Activated T-helper 2 cell treated with anti-CD3 and anti-CD28 coated beads, Interferon-gamma antibody, Interleukin-2, Interleukin-4, amounts not matched to agents 10 μg/mL and 5 μg/mL and 100 μg/mL, durations not matched to agents 14 hours and 24 hours and 36 hours (primary cell): ENCODE data around the gene KDM8. TPM values are rescaled to one million over a fixed set of nuclear protein-coding genes. Genes with fewer than 3 reads are reported as not detected.
A peak's percentile ranks its signal among the peaks of the same experiment; 100 is the strongest.

ENCODE experiments used
- DNase-seq: peaks from one replicate; pipeline ENCODE4 v3.0.0; 2021; ENCODE audit warnings: low spot score
- H3K27ac Mint-ChIP-seq: one replicate; pipeline ENCODE4 v1.8.0; 2021; ENCODE audit warnings: mixed read lengths
- H3K27me3 Mint-ChIP-seq: one replicate; pipeline ENCODE4 v1.8.0; 2021; ENCODE audit warnings: low read depth, mixed read lengths
- H3K36me3 Mint-ChIP-seq: one replicate; pipeline ENCODE4 v1.8.0; 2021; ENCODE audit warnings: low read depth, mixed read lengths
- H3K4me1 Mint-ChIP-seq: one replicate; pipeline ENCODE4 v1.8.0; 2021; ENCODE audit warnings: low read depth, mixed read lengths
- H3K4me3 Mint-ChIP-seq: one replicate; pipeline ENCODE4 v1.8.0; 2021; ENCODE audit warnings: low read depth, mild to moderate bottlenecking, moderate library complexity, mixed read lengths
- H3K9me3 Mint-ChIP-seq: one replicate; pipeline ENCODE4 v1.8.0; 2021; ENCODE audit warnings: mixed read lengths
- intact Hi-C: fragments of 100-400 bp; cut with micrococcal nuclease; formaldehyde crosslinking; loops from one replicate; pipeline ENCODE4 v1.15.1; 2023
- total RNA-seq: library from RNA; stranded (reverse); gene quantifications from 2 replicates; pipeline ENCODE4 v1.2.3, GENCODE V29; 2022

KDM8 gene
- total RNA-seq, 1 donor from 2014 or later: 17.3 TPM

DNA sequence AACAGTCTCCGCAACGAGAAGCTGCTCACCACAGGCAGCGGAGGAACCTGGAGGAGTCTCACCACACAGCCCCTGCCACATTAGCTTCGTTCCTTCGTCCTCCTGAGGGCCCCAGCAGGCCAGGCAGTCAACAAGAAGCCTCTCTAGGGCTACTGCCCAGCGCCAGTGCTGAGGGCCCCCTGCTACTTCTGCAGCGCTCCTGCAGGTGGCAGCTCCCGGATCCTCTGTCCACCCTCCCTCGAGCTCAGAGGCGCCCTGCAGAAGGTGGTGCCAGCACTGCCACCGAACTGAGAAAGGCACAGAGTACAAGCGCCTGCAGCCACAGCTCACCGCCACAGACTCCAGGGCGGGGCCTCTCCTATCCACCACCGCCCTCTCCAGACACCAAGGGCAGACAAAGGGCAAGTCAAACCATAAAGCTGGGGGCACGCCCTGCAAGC is 27.3 kb downstream of the KDM8 start:
- Mint-ChIP-seq H3K27me3 (no peaks in the 10 kb centered on the region), H3K9me3 (no peaks in the 10 kb centered on the region), H3K4me3 (peak overlapping the region; percentile 80), H3K36me3 (peaks cover 83% of the 10 kb centered on the region), H3K27ac (peak overlapping the region; percentile 97), H3K4me1 (peaks cover 69% of the 10 kb centered on the region)
- peak; percentile 73 for DNase-seq
- intact Hi-C loops: loop anchor here (10.0 kb wide), 1 partner anchor 636 kb away; no protein-coding TSS in a partner anchor

DNA sequence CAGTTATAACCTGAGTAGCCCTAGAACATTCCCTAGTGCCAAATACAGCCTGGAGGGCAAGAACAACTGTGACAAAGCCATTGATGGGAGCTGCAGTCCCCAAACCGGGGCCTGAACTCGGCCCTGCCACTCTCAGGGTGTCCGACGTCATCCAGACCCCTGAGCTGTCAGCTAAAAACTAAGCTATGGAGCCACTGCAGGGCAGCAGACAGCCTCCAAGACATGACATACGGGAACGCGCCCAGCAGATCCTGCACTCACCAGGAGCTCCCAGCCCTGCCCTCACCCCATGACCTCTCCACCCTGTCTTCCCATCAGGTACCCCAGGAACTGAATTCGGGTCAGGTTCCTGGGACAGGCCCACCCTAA is 28.4 kb downstream of the KDM8 start:
- peak overlapping the region; percentile 97 for H3K27ac Mint-ChIP-seq
- no peaks in the 10 kb centered on the region for H3K9me3 Mint-ChIP-seq
- peaks cover 67% of the 10 kb centered on the region for H3K4me1 Mint-ChIP-seq
- H3K27me3 Mint-ChIP-seq: no peaks in the 10 kb centered on the region
- DNase-seq: no peak
- intact Hi-C loops: loop anchor here (2.0 to 10.0 kb wide), 2 partner anchors 53 to 637 kb away; no protein-coding TSS in a partner anchor
- peak overlapping the region; percentile 80 for H3K4me3 Mint-ChIP-seq
- H3K36me3 Mint-ChIP-seq: peaks cover 78% of the 10 kb centered on the region

DNA sequence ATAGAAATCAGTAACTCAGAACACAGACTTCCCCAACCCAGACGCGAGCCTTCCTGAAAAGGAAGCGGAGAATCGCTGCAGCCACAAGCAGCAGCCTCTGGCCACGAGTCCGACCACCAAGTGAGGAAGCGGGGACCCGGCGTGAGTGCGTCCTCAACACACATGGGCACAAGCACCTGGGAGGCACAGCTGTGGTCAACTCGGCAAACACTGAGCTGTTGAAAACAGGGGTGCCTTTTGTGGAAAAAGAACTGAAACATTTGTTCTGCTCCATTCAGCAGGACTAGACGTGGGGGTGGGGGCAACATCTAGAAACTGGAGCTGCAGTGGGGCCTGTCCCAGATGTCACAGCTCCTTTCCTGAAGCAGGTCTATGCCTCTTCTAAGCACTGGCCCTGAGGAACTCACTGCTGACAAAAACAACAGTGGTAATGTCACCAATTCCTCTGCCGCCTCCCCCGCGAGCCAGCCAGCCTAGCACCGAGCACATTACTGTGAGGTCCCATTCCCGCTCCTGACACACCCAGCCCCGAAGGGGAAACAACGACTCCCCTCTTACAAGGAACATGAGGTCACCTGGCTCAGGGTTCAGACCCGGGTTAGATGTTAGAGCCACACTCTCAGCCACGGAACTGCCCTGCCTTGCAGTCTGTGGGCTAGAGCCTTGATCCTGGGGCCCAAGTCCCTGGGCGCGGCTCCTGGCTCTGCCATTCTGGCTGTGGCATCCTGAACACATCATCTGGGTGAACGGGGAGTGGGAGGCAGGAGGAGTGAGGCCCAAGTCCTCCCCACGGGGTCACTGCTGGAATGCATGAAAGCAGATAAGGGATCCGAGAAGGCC is 29.0 kb downstream of the KDM8 start:
- intact Hi-C loops: loop anchor here (2.0 to 10.0 kb wide), 2 partner anchors 53 to 637 kb away; no protein-coding TSS in a partner anchor
- H3K36me3 Mint-ChIP-seq: peaks cover 75% of the 10 kb centered on the region
- no peak for DNase-seq
- H3K9me3 Mint-ChIP-seq: no peaks in the 10 kb centered on the region
- H3K4me3 Mint-ChIP-seq: peak overlapping the region; percentile 80
- H3K4me1 Mint-ChIP-seq: peaks cover 66% of the 10 kb centered on the region
- peak overlapping the region; percentile 97 for H3K27ac Mint-ChIP-seq
- no peaks in the 10 kb centered on the region for H3K27me3 Mint-ChIP-seq

DNA sequence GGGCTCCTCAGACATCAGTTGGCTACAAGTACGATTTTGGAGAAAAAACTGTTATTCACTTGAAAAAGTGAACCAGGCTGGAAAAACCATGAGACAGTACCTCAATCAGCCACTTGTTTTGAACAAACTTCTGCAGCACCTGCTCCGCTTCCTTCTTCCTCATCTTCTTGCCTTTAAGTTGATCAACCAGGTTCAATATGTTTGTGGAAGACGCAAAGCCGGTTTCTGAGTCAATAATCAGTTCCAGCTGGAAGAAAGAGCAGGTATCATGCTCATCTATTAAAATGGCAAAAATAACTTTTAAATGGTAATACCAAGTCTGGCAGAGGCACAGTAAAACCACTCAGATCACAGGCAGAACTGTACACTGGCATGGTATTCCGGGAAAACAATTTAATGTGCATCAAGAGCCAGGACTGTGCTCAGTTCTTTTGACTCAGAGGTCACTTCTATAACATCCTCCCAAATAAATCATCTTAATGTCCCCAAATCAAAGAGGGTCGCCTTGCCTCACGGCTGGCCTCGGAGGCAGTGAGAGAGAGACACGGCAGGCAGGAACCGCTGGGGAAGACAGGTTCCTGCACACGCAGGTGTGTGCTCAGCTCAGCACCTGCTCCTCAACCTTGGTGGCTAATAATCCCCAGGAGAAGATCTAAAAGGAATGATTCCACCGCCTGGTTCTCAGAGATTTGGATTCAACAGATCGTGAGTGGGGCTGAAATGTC is 29.7 kb downstream of the KDM8 start:
- peak overlapping the region; percentile 97 for H3K27ac Mint-ChIP-seq
- H3K27me3 Mint-ChIP-seq: no peaks in the 10 kb centered on the region
- H3K4me3 Mint-ChIP-seq: peak overlapping the region; percentile 80
- DNase-seq: no peak
- peaks cover 80% of the 10 kb centered on the region for H3K36me3 Mint-ChIP-seq
- H3K4me1 Mint-ChIP-seq: peaks cover 71% of the 10 kb centered on the region
- intact Hi-C loops: loop anchor here (2.0 to 10.0 kb wide), 2 partner anchors 54 to 638 kb away; no protein-coding TSS in a partner anchor
- no peaks in the 10 kb centered on the region for H3K9me3 Mint-ChIP-seq

DNA sequence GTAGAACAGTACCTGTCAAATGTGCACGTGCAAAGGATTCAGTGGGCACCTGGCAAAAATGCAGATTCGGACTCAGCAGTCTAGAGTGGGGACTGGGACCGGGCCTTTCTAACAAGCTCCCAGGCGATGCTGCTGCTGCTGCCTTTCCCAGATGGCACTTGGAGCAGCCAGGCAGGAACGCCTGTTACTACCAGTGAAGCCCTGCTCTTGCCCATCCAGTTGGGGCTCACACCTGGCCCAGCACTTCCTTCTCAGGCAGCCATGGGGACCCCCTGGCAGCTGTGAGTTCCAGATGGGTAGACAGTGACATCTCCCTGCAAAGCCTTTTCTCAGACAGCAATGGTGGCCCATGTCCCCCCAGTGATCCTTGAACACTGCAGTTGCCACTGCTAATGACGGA is 30.4 kb downstream of the KDM8 start:
- intact Hi-C loops: loop anchor here (2.0 to 10.0 kb wide), 3 partner anchors 55 to 639 kb away; no protein-coding TSS in a partner anchor
- Mint-ChIP-seq H3K36me3 (peaks cover 84% of the 10 kb centered on the region), H3K27ac (peak overlapping the region; percentile 97)

DNA sequence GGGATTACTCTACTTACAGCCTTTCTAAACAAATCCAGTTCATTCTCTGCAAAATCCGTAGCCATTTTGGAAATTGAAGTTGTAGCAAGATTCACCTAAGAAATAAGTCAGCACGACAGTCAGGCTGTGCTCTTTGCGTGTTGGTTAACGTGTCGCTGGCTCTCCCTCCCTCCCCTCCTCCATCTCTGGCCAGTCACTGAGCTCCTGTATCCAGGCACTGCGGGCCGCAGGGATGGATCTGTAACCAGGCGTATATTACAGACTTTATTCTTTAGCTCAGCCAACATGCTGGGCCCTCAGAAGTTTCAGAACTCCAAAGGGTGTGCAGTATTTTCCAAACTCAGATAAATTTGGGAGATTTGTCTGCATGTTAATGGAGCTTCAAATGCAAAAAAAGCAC is 30.8 kb downstream of the KDM8 start:
- peak overlapping the region; percentile 97 for H3K27ac Mint-ChIP-seq
- intact Hi-C loops: loop anchor here (2.0 to 10.0 kb wide), 2 partner anchors 223 to 639 kb away; no protein-coding TSS in a partner anchor
- H3K36me3 Mint-ChIP-seq: peaks cover 84% of the 10 kb centered on the region
- H3K4me1 Mint-ChIP-seq: peaks cover 78% of the 10 kb centered on the region
- no peaks in the 10 kb centered on the region for H3K27me3 Mint-ChIP-seq
- DNase-seq: no peak
- H3K4me3 Mint-ChIP-seq: peak overlapping the region; percentile 77
- no peaks in the 10 kb centered on the region for H3K9me3 Mint-ChIP-seq

More for the DNA sequence above, 30.4 kb downstream of the KDM8 start:
- peaks cover 78% of the 10 kb centered on the region for H3K4me1 Mint-ChIP-seq
- H3K27me3 Mint-ChIP-seq: no peaks in the 10 kb centered on the region
- H3K4me3 Mint-ChIP-seq: peak overlapping the region; percentile 80
- no peak for DNase-seq
- no peaks in the 10 kb centered on the region for H3K9me3 Mint-ChIP-seq

DNA sequence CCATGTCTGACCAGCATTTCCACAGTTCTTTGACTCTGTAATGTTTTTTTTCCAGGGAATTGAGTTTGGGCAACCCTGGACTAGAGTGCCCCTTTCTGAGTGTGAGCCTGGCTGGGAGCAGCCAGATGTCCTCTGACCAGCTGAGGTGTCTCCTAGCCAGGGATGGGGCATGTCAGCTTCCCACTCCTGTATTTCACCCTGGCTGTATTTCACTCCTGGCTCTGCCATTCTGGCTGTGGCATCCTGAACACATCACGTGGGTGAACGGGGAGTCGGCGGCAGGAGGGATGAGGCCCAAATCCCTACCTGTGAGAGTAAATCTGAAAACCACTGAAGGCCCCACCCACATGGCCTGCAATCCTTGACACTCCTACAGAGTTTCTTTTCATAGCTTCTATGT is 31.3 kb downstream of the KDM8 start:
- no peaks in the 10 kb centered on the region for H3K27me3 Mint-ChIP-seq
- no peaks in the 10 kb centered on the region for H3K9me3 Mint-ChIP-seq
- peaks cover 82% of the 10 kb centered on the region for H3K36me3 Mint-ChIP-seq
- H3K4me3 Mint-ChIP-seq: peak overlapping the region; percentile 77
- no peak for DNase-seq
- H3K4me1 Mint-ChIP-seq: peaks cover 81% of the 10 kb centered on the region
- intact Hi-C loops: loop anchor here (1.0 to 10.0 kb wide), 4 partner anchors 47 to 640 kb away; no protein-coding TSS in a partner anchor
- peak overlapping the region; percentile 100 for H3K27ac Mint-ChIP-seq

DNA sequence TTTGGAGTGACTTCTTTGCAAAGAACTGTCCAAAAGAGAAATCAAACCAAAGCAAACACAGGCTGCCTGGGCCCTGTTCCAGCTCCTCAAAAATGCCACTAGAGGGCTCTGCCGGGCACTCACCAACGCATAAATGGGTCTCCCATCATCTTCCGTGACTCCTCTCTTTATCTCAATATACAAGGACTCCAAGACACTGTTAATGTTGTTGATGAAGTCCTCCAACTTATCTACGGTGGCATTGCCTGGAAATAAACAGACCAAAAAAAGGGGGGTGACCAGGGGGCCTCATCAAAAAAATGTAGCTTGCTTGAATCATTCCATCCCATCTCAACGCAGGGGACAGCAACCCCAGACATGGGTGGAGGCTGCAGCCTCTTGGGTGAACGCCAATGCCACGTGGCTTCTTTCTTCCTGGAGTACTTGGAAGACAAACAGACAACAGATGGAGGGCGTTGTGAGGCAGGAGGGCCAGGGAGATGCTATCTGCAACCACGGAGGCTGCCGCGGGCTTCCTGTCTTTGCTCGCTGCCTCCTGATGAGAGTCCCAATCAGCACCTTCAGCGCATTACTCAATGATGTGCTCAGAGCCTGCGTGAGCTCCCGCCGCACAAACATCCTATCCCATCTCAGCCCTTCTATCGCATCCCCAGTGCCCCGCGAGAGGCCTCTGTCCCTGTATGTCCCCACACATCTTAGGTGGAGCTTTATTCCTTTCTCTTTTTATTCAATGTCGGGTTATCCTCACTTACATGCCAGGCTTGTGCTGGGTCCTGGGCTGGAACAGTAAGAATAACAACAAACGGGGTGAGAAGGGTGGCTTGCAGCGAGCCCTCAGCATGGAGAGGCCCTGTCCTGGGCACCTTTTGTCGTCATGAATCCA is 32.0 kb downstream of the KDM8 start:
- peaks cover 87% of the 10 kb centered on the region for H3K4me1 Mint-ChIP-seq
- H3K27ac Mint-ChIP-seq: peak overlapping the region; percentile 100
- H3K27me3 Mint-ChIP-seq: no peaks in the 10 kb centered on the region
- peak; percentile 94 for DNase-seq
- intact Hi-C loops: loop anchor here (1.0 to 10.0 kb wide), 4 partner anchors 46 to 640 kb away; no protein-coding TSS in a partner anchor
- H3K36me3 Mint-ChIP-seq: peaks cover 85% of the 10 kb centered on the region
- H3K9me3 Mint-ChIP-seq: no peaks in the 10 kb centered on the region
- H3K4me3 Mint-ChIP-seq: peak overlapping the region; percentile 77

DNA sequence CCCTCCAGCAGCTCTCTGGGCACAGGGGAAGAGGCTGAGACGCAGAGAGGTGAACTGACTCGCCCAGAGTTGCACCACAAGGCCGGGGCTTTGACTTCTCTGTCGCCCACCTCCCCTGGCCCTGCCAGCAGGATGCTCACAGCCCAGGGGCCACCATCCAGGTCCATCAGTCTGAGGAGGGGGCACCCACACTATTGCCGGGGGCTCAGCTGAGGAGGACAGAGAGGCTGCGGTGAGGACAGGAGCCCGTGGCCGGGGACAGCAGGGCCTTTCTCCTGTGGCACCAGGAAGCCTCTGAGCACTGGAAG is 32.6 kb downstream of the KDM8 start:
- peak overlapping the region; percentile 77 for H3K4me3 Mint-ChIP-seq
- no peak for DNase-seq
- intact Hi-C loops: loop anchor here (1.0 to 10.0 kb wide), 5 partner anchors 45 to 641 kb away; no protein-coding TSS in a partner anchor
- H3K9me3 Mint-ChIP-seq: no peaks in the 10 kb centered on the region
- H3K27me3 Mint-ChIP-seq: no peaks in the 10 kb centered on the region
- H3K36me3 Mint-ChIP-seq: peaks cover 83% of the 10 kb centered on the region
- H3K27ac Mint-ChIP-seq: peak overlapping the region; percentile 100
- H3K4me1 Mint-ChIP-seq: peaks cover 85% of the 10 kb centered on the region

DNA sequence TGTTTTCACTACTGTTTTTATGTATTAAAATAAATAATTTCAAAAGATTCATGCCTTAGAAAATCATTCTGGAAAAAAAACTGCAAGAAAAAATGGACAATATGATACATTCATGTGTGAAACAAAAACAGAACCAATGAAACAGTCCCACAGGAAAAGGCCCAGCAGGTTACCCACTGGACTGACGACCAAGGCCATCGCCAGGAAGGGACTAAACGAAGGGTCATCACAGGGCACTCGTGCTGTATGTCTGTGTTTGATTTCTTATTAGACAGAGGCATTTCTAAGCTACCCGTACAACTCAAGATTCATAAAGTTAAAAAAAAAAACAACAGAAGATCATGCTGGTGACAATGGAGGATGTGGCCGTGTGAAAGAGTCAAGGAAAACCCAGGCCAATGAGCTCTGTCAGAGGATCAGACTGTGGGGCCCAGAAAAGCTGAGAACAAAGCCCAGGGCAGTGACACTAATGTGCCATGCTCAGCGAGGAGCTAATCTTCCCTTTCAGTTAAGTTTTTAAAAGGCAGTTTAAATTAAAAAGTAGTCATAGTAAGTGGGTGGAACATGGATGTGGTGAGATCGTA is 33.4 kb downstream of the KDM8 start:
- no peak for DNase-seq
- no peaks in the 10 kb centered on the region for H3K27me3 Mint-ChIP-seq
- intact Hi-C loops: loop anchor here (1.0 to 10.0 kb wide), 10 partner anchors 9 to 642 kb away; partner anchors contain the start of gene KDM8
- H3K9me3 Mint-ChIP-seq: no peaks in the 10 kb centered on the region
- peak overlapping the region; percentile 67 for H3K4me3 Mint-ChIP-seq
- H3K27ac Mint-ChIP-seq: peak overlapping the region; percentile 100
- H3K4me1 Mint-ChIP-seq: peaks cover 88% of the 10 kb centered on the region
- H3K36me3 Mint-ChIP-seq: peaks cover 83% of the 10 kb centered on the region

DNA sequence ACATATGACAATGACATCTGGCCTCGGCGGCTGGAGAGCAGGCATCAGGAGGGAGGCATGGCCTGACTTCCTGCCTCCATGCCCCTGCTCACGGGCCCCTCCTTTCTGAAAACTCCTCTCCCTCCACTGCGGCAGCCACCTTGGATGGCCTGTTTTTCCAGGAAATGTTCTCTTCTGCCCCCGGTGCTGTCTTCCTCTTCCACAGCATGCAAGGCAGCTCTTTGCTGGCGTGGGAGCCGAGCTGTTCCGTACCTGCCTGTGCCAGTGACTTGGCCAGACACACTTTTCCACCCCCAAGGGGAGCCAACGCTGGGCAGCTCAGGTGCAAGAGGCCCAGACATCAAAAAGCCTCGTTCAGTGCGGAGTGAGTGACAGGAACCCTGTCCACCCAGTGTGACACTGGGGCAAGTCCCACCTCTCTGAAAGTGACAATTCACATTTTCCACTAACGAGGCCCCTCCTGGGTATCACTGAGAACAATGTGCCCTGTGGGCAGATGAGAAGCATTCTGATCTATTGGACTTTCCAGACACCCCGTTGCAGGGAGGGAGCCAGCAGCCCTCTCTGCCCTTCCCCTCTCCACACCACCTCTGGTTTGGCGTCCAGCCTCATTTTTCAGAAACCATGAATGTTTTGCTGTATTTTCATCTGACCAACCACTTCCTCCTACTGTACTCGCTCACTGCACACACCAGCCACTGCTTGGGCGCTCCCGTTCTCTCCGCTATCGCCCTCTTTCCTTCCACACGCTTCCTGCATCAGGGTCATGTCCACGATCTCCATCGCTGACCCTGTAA is 34.1 kb downstream of the KDM8 start:
- Mint-ChIP-seq H3K9me3 (no peaks in the 10 kb centered on the region), H3K27me3 (no peaks in the 10 kb centered on the region), H3K27ac (peak overlapping the region; percentile 100), H3K36me3 (peaks cover 83% of the 10 kb centered on the region), H3K4me1 (peaks cover 88% of the 10 kb centered on the region), H3K4me3 (peak overlapping the region; percentile 67)
- DNase-seq: peak; percentile 77
- intact Hi-C loops: loop anchor here (1.0 to 10.0 kb wide), 10 partner anchors 8 to 643 kb away; partner anchors contain the start of gene KDM8
